ENCODE data around the gene NKX2-3.

Gene NKX2-3

GRCh38 chr10:99583687-99584086 is 50.9 kb downstream of the NKX2-3 start:
- no peak for DNase-seq (ENCODE audit: low read depth)
